Activated CD4-positive, alpha-beta memory T cell treated with anti-CD3 and anti-CD28 coated beads for 36 hours (primary cell): Measurements from ENCODE around the gene HSD17B7. TPM values are rescaled to one million over a fixed set of nuclear protein-coding genes. Genes with fewer than 3 reads are reported as not detected.

Experiments used
- CTCF ChIA-PET: fragments of 350-600 bp; sonication (Branson Sonifier 250); formaldehyde crosslinking; loops from one replicate; lab custom pipeline; 2021; ENCODE audit warnings: antibody characterized with exemption, inconsistent platforms; lab: Charles Lee
- POLR2A ChIA-PET: fragments of 350-600 bp; sonication (Branson Sonifier 250); formaldehyde crosslinking; loops from one replicate; lab custom pipeline; 2021; ENCODE audit warnings: antibody characterized with exemption; lab: Charles Lee
- DNase-seq: peaks from one replicate; pipeline ENCODE4 v3.0.0-alpha.2; 2020
- H3K27ac Mint-ChIP-seq: one replicate; pipeline ENCODE4 v1.8.0; 2021; ENCODE audit warnings: mixed read lengths
- H3K27me3 Mint-ChIP-seq: one replicate; pipeline ENCODE4 v1.8.0; 2021; ENCODE audit warnings: mixed read lengths
- H3K36me3 Mint-ChIP-seq: one replicate; pipeline ENCODE4 v1.8.0; 2021; ENCODE audit warnings: mixed read lengths
- H3K4me1 Mint-ChIP-seq: one replicate; pipeline ENCODE4 v1.8.0; 2021; ENCODE audit warnings: low read depth, mixed read lengths
- H3K4me3 Mint-ChIP-seq: one replicate; pipeline ENCODE4 v1.8.0; 2021; ENCODE audit warnings: mild to moderate bottlenecking, mixed read lengths
- H3K9me3 Mint-ChIP-seq: one replicate; pipeline ENCODE4 v1.8.0; 2021; ENCODE audit warnings: mixed read lengths
- intact Hi-C: fragments of 100-400 bp; cut with micrococcal nuclease; formaldehyde crosslinking; loops from one replicate; pipeline ENCODE4 v1.15.1; 2023
- total RNA-seq, 2 experiments: library from RNA; stranded (reverse); gene quantifications; one replicate each; pipeline ENCODE4 v1.2.3, GENCODE V29; 2021

The HSD17B7 gene
- total RNA-seq, 2 experiments from 2014 or later: 29.3 to 29.7 TPM

- H3K4me3 Mint-ChIP-seq: no peak overlapping the region
- intact Hi-C loops: loop anchor here (5.0 kb wide), 1 partner anchor 791 kb away; no protein-coding TSS in a partner anchor
- DNase-seq: peak; percentile 80
- CTCF ChIA-PET: interaction anchor here (0.5 to 4.3 kb wide), 16 partner anchors 10 to 792 kb away, joined by 3 to 35 read pairs (median 4); partner anchors contain the start of gene CCDC190
- H3K9me3 Mint-ChIP-seq: no peaks in the 10 kb centered on the region
- POLR2A ChIA-PET: no interaction called here
- H3K36me3 Mint-ChIP-seq: no peaks in the 10 kb centered on the region
- no peak overlapping the region for H3K27ac Mint-ChIP-seq
- no peaks in the 10 kb centered on the region for H3K4me1 Mint-ChIP-seq
- peaks cover 1% of the 10 kb centered on the region for H3K27me3 Mint-ChIP-seq
These were observed 57.4 kb downstream of the HSD17B7 start for GRCh38 chr1:162847839-162848453.

- ChIA-PET CTCF (interaction anchor here (2.1 to 4.3 kb wide), 4 partner anchors 9 to 466 kb away, joined by 18 to 35 read pairs (median 22); partner anchors contain the start of gene CCDC190), POLR2A (no interaction called here)
- Mint-ChIP-seq H3K9me3 (no peaks in the 10 kb centered on the region), H3K27me3 (peaks cover 1% of the 10 kb centered on the region), H3K4me3 (no peak overlapping the region), H3K4me1 (no peaks in the 10 kb centered on the region), H3K36me3 (no peaks in the 10 kb centered on the region), H3K27ac (no peak overlapping the region)
- DNase-seq: no peak
- intact Hi-C loops: loop anchor here (5.0 kb wide), 2 partner anchors 792 to 1938 kb away; no protein-coding TSS in a partner anchor
These were observed 59.2 kb downstream of the HSD17B7 start for GRCh38 chr1:162849711-162850110.

- H3K9me3 Mint-ChIP-seq: no peaks in the 10 kb centered on the region
- ChIA-PET CTCF (interaction anchor here (4.4 kb wide), 1 partner anchor 464 kb away, joined by 45 read pairs; no protein-coding TSS in a partner anchor), POLR2A (no interaction called here)
- no peaks in the 10 kb centered on the region for H3K36me3 Mint-ChIP-seq
- DNase-seq: no peak
- H3K4me3 Mint-ChIP-seq: no peak overlapping the region
- H3K4me1 Mint-ChIP-seq: no peaks in the 10 kb centered on the region
- intact Hi-C loops: loop anchor here (5.0 kb wide), 1 partner anchor 1936 kb away; no protein-coding TSS in a partner anchor
- H3K27me3 Mint-ChIP-seq: peaks cover 1% of the 10 kb centered on the region
- no peak overlapping the region for H3K27ac Mint-ChIP-seq
These were observed 60.8 kb downstream of the HSD17B7 start for GRCh38 chr1:162851341-162851740.

GRCh38 chr1:162854245-162854882 lies 63.9 kb downstream of the HSD17B7 start:
- CTCF ChIA-PET: interaction anchor here (0.7 to 4.4 kb wide), 17 partner anchors 9 to 471 kb away, joined by 3 to 45 read pairs (median 4); partner anchors contain the start of genes NUF2 and RGS4

GRCh38 chr1:162855461-162856150 lies 65.1 kb downstream of the HSD17B7 start:
- intact Hi-C loops: loop anchor here (2.0 kb wide), 1 partner anchor 319 kb away; no protein-coding TSS in a partner anchor
- CTCF ChIA-PET: interaction anchor here (4.4 kb wide), 1 partner anchor 460 kb away, joined by 45 read pairs; no protein-coding TSS in a partner anchor
- peaks cover 2% of the 10 kb centered on the region for H3K27me3 Mint-ChIP-seq

More at GRCh38 chr1:162854245-162854882, 63.9 kb downstream of the HSD17B7 start:
- H3K4me1 Mint-ChIP-seq: no peaks in the 10 kb centered on the region
- no peak overlapping the region for H3K27ac Mint-ChIP-seq
- H3K36me3 Mint-ChIP-seq: no peaks in the 10 kb centered on the region
- peaks cover 1% of the 10 kb centered on the region for H3K27me3 Mint-ChIP-seq
- DNase-seq: peak; percentile 63
- H3K9me3 Mint-ChIP-seq: no peaks in the 10 kb centered on the region
- POLR2A ChIA-PET: no interaction called here
- H3K4me3 Mint-ChIP-seq: no peak overlapping the region
- intact Hi-C loops: loop anchor here (1.0 to 5.0 kb wide), 3 partner anchors 320 to 1933 kb away; no protein-coding TSS in a partner anchor

GRCh38 chr1:162856260-162856659 lies 65.8 kb downstream of the HSD17B7 start:
- CTCF ChIA-PET: interaction anchor here (1.5 to 3.8 kb wide), 3 partner anchors 8 to 460 kb away, joined by 6 to 23 read pairs (median 21); no protein-coding TSS in a partner anchor
- no peak for DNase-seq
- Mint-ChIP-seq H3K36me3 (no peaks in the 10 kb centered on the region), H3K27me3 (peaks cover 2% of the 10 kb centered on the region), H3K4me3 (no peak overlapping the region), H3K4me1 (no peaks in the 10 kb centered on the region), H3K27ac (no peak overlapping the region), H3K9me3 (no peaks in the 10 kb centered on the region)
- POLR2A ChIA-PET: no interaction called here
- intact Hi-C loops: no loop called here

More at GRCh38 chr1:162855461-162856150, 65.1 kb downstream of the HSD17B7 start:
- POLR2A ChIA-PET: no interaction called here
- Mint-ChIP-seq H3K36me3 (no peaks in the 10 kb centered on the region), H3K9me3 (no peaks in the 10 kb centered on the region), H3K27ac (no peak overlapping the region), H3K4me3 (no peak overlapping the region), H3K4me1 (no peaks in the 10 kb centered on the region)
- DNase-seq: no peak

- intact Hi-C loops: no loop called here
- no peaks in the 10 kb centered on the region for H3K9me3 Mint-ChIP-seq
- no peak overlapping the region for H3K27ac Mint-ChIP-seq
- ChIA-PET CTCF (interaction anchor here (1.5 to 3.8 kb wide), 3 partner anchors 9 to 458 kb away, joined by 6 to 23 read pairs (median 21); no protein-coding TSS in a partner anchor), POLR2A (no interaction called here)
- no peaks in the 10 kb centered on the region for H3K36me3 Mint-ChIP-seq
- DNase-seq: no peak
- no peaks in the 10 kb centered on the region for H3K4me1 Mint-ChIP-seq
- peaks cover 10% of the 10 kb centered on the region for H3K27me3 Mint-ChIP-seq
- H3K4me3 Mint-ChIP-seq: no peak overlapping the region
These were observed 67.3 kb downstream of the HSD17B7 start for GRCh38 chr1:162857850-162858249.

- H3K4me3 Mint-ChIP-seq: no peak overlapping the region
- intact Hi-C loops: no loop called here
- peaks cover 15% of the 10 kb centered on the region for H3K27me3 Mint-ChIP-seq
- ChIA-PET CTCF (interaction anchor here (0.9 to 3.8 kb wide), 4 partner anchors 10 to 457 kb away, joined by 3 to 23 read pairs (median 12); no protein-coding TSS in a partner anchor), POLR2A (no interaction called here)
- no peaks in the 10 kb centered on the region for H3K4me1 Mint-ChIP-seq
- no peak overlapping the region for H3K27ac Mint-ChIP-seq
- H3K36me3 Mint-ChIP-seq: no peaks in the 10 kb centered on the region
- DNase-seq: no peak
- H3K9me3 Mint-ChIP-seq: no peaks in the 10 kb centered on the region
These were observed 68.7 kb downstream of the HSD17B7 start for GRCh38 chr1:162859191-162859590.

GRCh38 chr1:162861101-162861500 lies 70.6 kb downstream of the HSD17B7 start, which contains the start of gene CCDC190:
CCDC190 (minus strand) TSS chr1:162861175; CDS start chr1:162859646, 1,529 bp downstream.
- POLR2A ChIA-PET: no interaction called here
- H3K27me3 Mint-ChIP-seq: peaks cover 16% of the 10 kb centered on the region
- no peaks in the 10 kb centered on the region for H3K9me3 Mint-ChIP-seq
- DNase-seq: no peak
- CTCF ChIA-PET: interaction anchor here (0.5 to 3.5 kb wide), 4 partner anchors 13 to 457 kb away, joined by 3 to 18 read pairs (median 4); no protein-coding TSS in a partner anchor
- no peak within 1 kb of the TSS for H3K4me3 Mint-ChIP-seq
- H3K27ac Mint-ChIP-seq: no peak within 1 kb of the TSS
- no peaks in the 10 kb centered on the region for H3K36me3 Mint-ChIP-seq
- intact Hi-C loops: no loop called here
- no peaks in the 10 kb centered on the region for H3K4me1 Mint-ChIP-seq

- ChIA-PET CTCF (interaction anchor here (0.5 to 3.5 kb wide), 3 partner anchors 13 to 456 kb away, joined by 3 to 18 read pairs (median 4); no protein-coding TSS in a partner anchor), POLR2A (no interaction called here)
- H3K4me1 Mint-ChIP-seq: no peaks in the 10 kb centered on the region
- intact Hi-C loops: no loop called here
- H3K4me3 Mint-ChIP-seq: no peak overlapping the region
- no peak overlapping the region for H3K27ac Mint-ChIP-seq
- no peaks in the 10 kb centered on the region for H3K9me3 Mint-ChIP-seq
- no peak for DNase-seq
- no peaks in the 10 kb centered on the region for H3K36me3 Mint-ChIP-seq
- H3K27me3 Mint-ChIP-seq: peaks cover 16% of the 10 kb centered on the region
These were observed 71.1 kb downstream of the HSD17B7 start for GRCh38 chr1:162861625-162862024.
